ENCODE results near the gene SLC5A12. TPM values are rescaled to one million over a fixed set of nuclear protein-coding genes. Genes with fewer than 3 reads are reported as not detected.

SLC5A12 gene
- total RNA-seq, 3 donors from 2014 or later = 0.13 to 0.58 (median 0.22) TPM

DNA sequence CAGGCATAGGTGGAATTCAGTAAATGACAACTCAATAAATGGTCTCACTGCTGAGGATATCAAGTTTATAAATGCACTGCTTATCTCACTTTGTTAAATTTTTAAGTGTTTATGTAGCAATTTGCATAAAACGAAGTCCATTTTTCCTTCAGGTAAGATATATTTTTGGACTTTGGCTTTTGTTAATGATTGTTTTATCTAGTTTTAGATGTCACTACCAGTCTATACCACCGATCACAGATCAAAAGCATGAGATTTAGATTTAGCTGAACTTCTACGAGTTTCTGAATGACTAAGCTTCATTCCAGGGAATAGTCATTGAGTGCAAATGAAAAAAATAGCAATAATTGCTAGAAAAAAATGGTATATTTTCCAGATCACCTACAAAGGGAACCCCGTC is 12.8 kb upstream of the SLC5A12 start:
- Histone ChIP-seq H3K4me3 (no peak overlapping the region), H3K9me3 (no peaks in the 10 kb centered on the region), H3K36me3 (ENCODE audit: low read depth) (no peaks in the 10 kb centered on the region), H3K4me1 (ENCODE audit: low read depth) (no peaks in the 10 kb centered on the region)
- TF ChIP-seq CTCF (IDR thresholded peaks at IDR 0.05) = no peak
- DNase-seq (no peak), ATAC-seq (no peak)
- intact Hi-C loops (cut with DNase I, micrococcal nuclease) = no loop called here

GRCh38 chr11:26731084-26731456 is 9.2 kb upstream of the SLC5A12 start:
- ATAC-seq (no peak), DNase-seq (no peak)
- no peaks in the 10 kb centered on the region for H3K9me3 ChIP-seq
- intact Hi-C loops (cut with DNase I, micrococcal nuclease) = no loop called here
- TF ChIP-seq CTCF (IDR thresholded peaks at IDR 0.05) = no peak
- no peaks in the 10 kb centered on the region for H3K36me3 ChIP-seq (ENCODE audit: low read depth)
- H3K4me3 ChIP-seq = no peak overlapping the region
- H3K4me1 ChIP-seq (ENCODE audit: low read depth) = no peaks in the 10 kb centered on the region

GRCh38 chr11:26730414-26731083 is 8.7 kb upstream of the SLC5A12 start:
- no peak for DNase-seq
- TF ChIP-seq CTCF (IDR thresholded peaks at IDR 0.05) = no peak
- ATAC-seq = peak; percentile 78
- H3K9me3 ChIP-seq = no peaks in the 10 kb centered on the region
- no peak overlapping the region for H3K4me3 ChIP-seq
- no peaks in the 10 kb centered on the region for H3K4me1 ChIP-seq (ENCODE audit: low read depth)
- no peaks in the 10 kb centered on the region for H3K36me3 ChIP-seq (ENCODE audit: low read depth)
- intact Hi-C loops (cut with DNase I, micrococcal nuclease) = no loop called here

DNA sequence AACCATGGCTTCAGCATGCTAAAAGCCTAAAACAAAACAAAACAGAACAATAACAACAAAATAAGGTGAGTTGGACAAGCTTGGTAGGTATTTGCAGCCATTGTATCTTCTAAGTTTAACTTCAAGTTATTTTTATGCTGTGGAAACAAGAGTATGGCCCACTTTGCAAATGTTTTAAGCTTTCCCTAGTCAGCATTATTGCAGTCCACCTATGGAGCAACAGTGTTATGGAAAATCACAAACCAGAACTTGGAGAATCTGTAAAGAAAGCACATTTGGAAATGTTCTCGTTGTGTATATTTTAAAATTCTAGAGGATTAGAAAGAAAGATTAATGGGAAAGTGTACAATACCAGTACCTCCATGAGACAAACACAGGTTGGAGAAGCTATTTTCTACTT is 7.4 kb upstream of the SLC5A12 start:
- Histone ChIP-seq H3K9me3 (no peaks in the 10 kb centered on the region), H3K36me3 (ENCODE audit: low read depth) (no peaks in the 10 kb centered on the region), H3K4me3 (no peak overlapping the region), H3K4me1 (ENCODE audit: low read depth) (no peaks in the 10 kb centered on the region)
- ATAC-seq (no peak), DNase-seq (no peak)
- TF ChIP-seq CTCF (IDR thresholded peaks at IDR 0.05) = no peak
- intact Hi-C loops (cut with DNase I, micrococcal nuclease) = no loop called here

GRCh38 chr11:26726960-26727359 is 5.1 kb upstream of the SLC5A12 start:
- H3K9me3 ChIP-seq = no peaks in the 10 kb centered on the region
- DNase-seq = no peak
- no peak for TF ChIP-seq CTCF (IDR thresholded peaks at IDR 0.05)
- no peak for ATAC-seq
- H3K4me3 ChIP-seq = no peak overlapping the region
- H3K4me1 ChIP-seq (ENCODE audit: low read depth) = no peaks in the 10 kb centered on the region
- intact Hi-C loops (cut with DNase I, micrococcal nuclease) = no loop called here
- no peaks in the 10 kb centered on the region for H3K36me3 ChIP-seq (ENCODE audit: low read depth)

DNA sequence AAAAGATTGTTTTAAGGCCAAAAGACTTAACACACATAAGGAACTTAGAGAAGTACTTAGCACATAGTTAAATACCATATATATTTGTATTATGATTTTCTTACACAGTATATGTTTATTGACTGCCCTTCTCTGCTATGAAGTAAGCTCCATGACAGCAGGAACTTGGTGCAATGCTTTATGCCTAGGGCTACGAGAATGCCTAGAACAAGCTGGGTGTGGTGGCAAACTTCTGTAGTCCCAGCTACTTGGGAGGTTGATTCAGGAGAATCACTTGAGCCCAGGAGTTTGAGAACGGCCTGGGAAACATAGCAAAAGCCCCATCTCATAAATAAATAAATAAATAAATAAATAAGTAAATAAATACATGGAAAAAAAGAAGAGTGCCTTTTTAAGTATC is 1.9 kb downstream of the SLC5A12 start:
- intact Hi-C loops (cut with DNase I, micrococcal nuclease) = no loop called here
- Histone ChIP-seq H3K36me3 (ENCODE audit: low read depth) (no peaks in the 10 kb centered on the region), H3K4me1 (ENCODE audit: low read depth) (peaks cover 8% of the 10 kb centered on the region), H3K4me3 (no peak overlapping the region), H3K9me3 (no peaks in the 10 kb centered on the region)
- peak; percentile 24 for ATAC-seq
- DNase-seq = no peak
- TF ChIP-seq CTCF (IDR thresholded peaks at IDR 0.05) = no peak

Measured in mucosa of descending colon (tissue), 3 donors.